ENCODE results near the gene MTAP. TPM values are rescaled to one million over a fixed set of nuclear protein-coding genes. Genes with fewer than 3 reads are reported as not detected.

MTAP gene
- total RNA-seq, 1 experiment from 2014 or later, result 46.1 TPM

- Histone ChIP-seq H2AFZ (peak overlapping the region; percentile 99), H3K27ac (peak overlapping the region; percentile 78), H3K4me1 (replicated peaks; ENCODE audit: insufficient read depth) (peaks cover 27% of the 10 kb centered on the region), H3K9me3 (ENCODE audit: insufficient read depth, low read depth) (no peaks in the 10 kb centered on the region), H3K79me2 (ENCODE audit: low read depth) (peaks cover 35% of the 10 kb centered on the region), H4K20me1 (ENCODE audit: insufficient read depth) (no peaks in the 10 kb centered on the region), H3K36me3 (ENCODE audit: low read depth) (0 out of 2 replicates have a peak, but pooled peaks cover 6% of the 10 kb centered on the region), H3K4me2 (peak overlapping the region; percentile 94), H3F3A (ENCODE audit: insufficient read depth, low read depth) (0 out of 2 replicates have a peak, but pooled peaks cover 3% of the 10 kb centered on the region), H3K4me3 (peak overlapping the region; percentile 87), H3K27me3 (ENCODE audit: insufficient read depth, low read depth) (no peaks in the 10 kb centered on the region), H3K9me2 (ENCODE audit: insufficient read depth) (no peaks in the 10 kb centered on the region)
- TF ChIP-seq EZH2 (IDR thresholded peaks at IDR 0.05; ENCODE audit: low read depth) (no peak), CTCF (conservative IDR thresholded peaks at IDR 0.05) (no peak)
- POLR2A ChIA-PET (ENCODE audit: unreplicated experiment), result no interaction called here
- DNase-seq, result no peak
- intact Hi-C loops (cut with micrococcal nuclease; ENCODE audit: unreplicated experiment), result loop anchor here (5.0 kb wide), 2 partner anchors 474 to 1874 kb away; no protein-coding TSS in a partner anchor
- no TSS peak for BruUV-seq (replicated peaks)
- CTCF ChIA-PET, result no interaction called here
These were observed 1.3 kb upstream of the MTAP start for GRCh38 chr9:21800931-21801682.

GRCh38 chr9:21801683-21802417 is 586 bp upstream of the MTAP start:
- Histone ChIP-seq H3K4me1 (replicated peaks; ENCODE audit: insufficient read depth) (peaks cover 27% of the 10 kb centered on the region), H3K9me3 (ENCODE audit: insufficient read depth, low read depth) (no peaks in the 10 kb centered on the region), H3K27ac (peak overlapping the region; percentile 78), H3K4me3 (peak overlapping the region; percentile 87), H3K36me3 (ENCODE audit: low read depth) (0 out of 2 replicates have a peak, but pooled peaks cover 6% of the 10 kb centered on the region), H3K27me3 (ENCODE audit: insufficient read depth, low read depth) (no peaks in the 10 kb centered on the region), H3F3A (ENCODE audit: insufficient read depth, low read depth) (no peaks in the 10 kb centered on the region), H3K79me2 (ENCODE audit: low read depth) (peaks cover 43% of the 10 kb centered on the region), H3K4me2 (peak overlapping the region; percentile 94), H2AFZ (peak overlapping the region; percentile 99), H3K9me2 (ENCODE audit: insufficient read depth) (no peaks in the 10 kb centered on the region), H4K20me1 (ENCODE audit: insufficient read depth) (no peaks in the 10 kb centered on the region)
- intact Hi-C loops (cut with micrococcal nuclease; ENCODE audit: unreplicated experiment), result loop anchor here (5.0 kb wide), 2 partner anchors 475 to 1875 kb away; no protein-coding TSS in a partner anchor
- CTCF ChIA-PET, result interaction anchor here (0.6 kb wide), 1 partner anchor 349 kb away, joined by 3 read pairs; no protein-coding TSS in a partner anchor
- TF ChIP-seq EZH2 (IDR thresholded peaks at IDR 0.05; ENCODE audit: low read depth), result no peak
- no peak for TF ChIP-seq CTCF (conservative IDR thresholded peaks at IDR 0.05)
- peak in 1 of 2 experiments; percentile 75 for DNase-seq
- POLR2A ChIA-PET (ENCODE audit: unreplicated experiment), result interaction anchor here (0.5 to 0.7 kb wide), 2 partner anchors 193 to 282 kb away, joined by 3 to 45 read pairs; partner anchors contain the start of genes CDKN2A and CDKN2B-AS1
- TSS peak; percentile 90 for BruUV-seq (replicated peaks)

GRCh38 chr9:21803649-21804048 is 1.2 kb downstream of the MTAP start:
- BruUV-seq (replicated peaks), result no TSS peak
- no peaks in the 10 kb centered on the region for H3F3A ChIP-seq (ENCODE audit: insufficient read depth, low read depth)
- H2AFZ ChIP-seq, result peak overlapping the region; percentile 99; the same call in 1 of the 2 replicates
- H4K20me1 ChIP-seq (ENCODE audit: insufficient read depth), result no peaks in the 10 kb centered on the region
- ChIA-PET CTCF (no interaction called here), POLR2A (ENCODE audit: unreplicated experiment) (interaction anchor here (0.6 kb wide), 2 partner anchors 178 to 238 kb away, joined by 3 to 4 read pairs; no protein-coding TSS in a partner anchor)
- TF ChIP-seq EZH2 (IDR thresholded peaks at IDR 0.05; ENCODE audit: low read depth) (no peak), CTCF (conservative IDR thresholded peaks at IDR 0.05) (no peak)
- no peaks in the 10 kb centered on the region for H3K27me3 ChIP-seq (ENCODE audit: insufficient read depth, low read depth)
- peak overlapping the region; percentile 87 for H3K4me3 ChIP-seq
- H3K4me1 ChIP-seq (replicated peaks; ENCODE audit: insufficient read depth), result peaks cover 27% of the 10 kb centered on the region
- H3K9me2 ChIP-seq (ENCODE audit: insufficient read depth), result no peaks in the 10 kb centered on the region
- intact Hi-C loops (cut with micrococcal nuclease; ENCODE audit: unreplicated experiment), result loop anchor here (5.0 kb wide), 2 partner anchors 476 to 1876 kb away; no protein-coding TSS in a partner anchor
- H3K79me2 ChIP-seq (ENCODE audit: low read depth), result peaks cover 61% of the 10 kb centered on the region
- no peaks in the 10 kb centered on the region for H3K9me3 ChIP-seq (ENCODE audit: insufficient read depth, low read depth)
- no peak for DNase-seq
- 0 out of 2 replicates have a peak, but pooled peaks cover 6% of the 10 kb centered on the region for H3K36me3 ChIP-seq (ENCODE audit: low read depth)
- peak overlapping the region; percentile 78 for H3K27ac ChIP-seq
- peak overlapping the region; percentile 94 for H3K4me2 ChIP-seq
